SKM-1 (cell line): ENCODE data around the gene ARHGAP19.
A peak's percentile ranks its signal among the peaks of the same experiment; 100 is the strongest.
"Not testable (repeated sequence)": the region's sequence is repeated elsewhere in the genome, so short reads cannot be mapped to it uniquely, and the experiment has no call there.

Experiments used
- DNase-seq: peaks from one replicate; lab custom pipeline; 2025; ENCODE audit not compliant: unreplicated experiment; lab: John Stamatoyannopoulos, UW

ARHGAP19 gene

DNA sequence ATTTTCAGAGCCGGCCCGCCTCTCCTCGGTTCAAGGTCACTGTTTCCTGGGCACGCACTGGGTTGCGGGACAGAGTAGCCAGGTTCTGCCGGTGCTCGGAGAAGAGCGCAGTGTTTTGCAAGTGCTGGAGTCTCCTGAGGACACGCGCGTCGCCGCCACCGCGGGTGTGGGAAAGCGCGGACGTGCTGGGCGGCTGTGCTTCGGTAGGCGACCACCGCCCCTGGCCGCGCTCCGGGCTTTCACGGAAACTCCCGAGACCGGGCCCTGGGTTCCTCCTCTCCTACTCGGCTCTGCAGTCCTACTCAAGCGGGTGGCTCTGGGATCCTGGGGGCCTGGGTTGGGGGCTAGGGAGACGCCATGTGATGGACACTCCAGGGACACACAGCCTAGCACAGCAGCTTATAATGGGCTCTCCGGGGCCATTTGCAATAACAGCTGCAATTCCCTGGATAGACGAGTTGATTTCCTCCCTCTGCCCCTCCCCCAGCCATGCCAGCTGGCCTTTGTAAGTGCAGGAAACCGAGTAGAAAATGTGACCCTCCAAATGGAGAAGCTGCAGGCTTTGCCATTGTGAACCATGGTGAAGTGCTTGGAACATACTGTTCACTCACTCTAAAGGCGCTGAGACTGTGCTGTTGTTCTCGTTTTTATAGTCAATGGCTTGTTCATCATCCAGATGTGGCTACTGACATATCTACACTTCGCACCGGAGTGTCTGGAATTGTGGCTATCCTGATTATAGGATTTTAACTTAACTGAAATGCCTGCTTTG, 28.8 kb upstream of the ARHGAP19 start:
- peak; percentile 31 for DNase-seq

DNA sequence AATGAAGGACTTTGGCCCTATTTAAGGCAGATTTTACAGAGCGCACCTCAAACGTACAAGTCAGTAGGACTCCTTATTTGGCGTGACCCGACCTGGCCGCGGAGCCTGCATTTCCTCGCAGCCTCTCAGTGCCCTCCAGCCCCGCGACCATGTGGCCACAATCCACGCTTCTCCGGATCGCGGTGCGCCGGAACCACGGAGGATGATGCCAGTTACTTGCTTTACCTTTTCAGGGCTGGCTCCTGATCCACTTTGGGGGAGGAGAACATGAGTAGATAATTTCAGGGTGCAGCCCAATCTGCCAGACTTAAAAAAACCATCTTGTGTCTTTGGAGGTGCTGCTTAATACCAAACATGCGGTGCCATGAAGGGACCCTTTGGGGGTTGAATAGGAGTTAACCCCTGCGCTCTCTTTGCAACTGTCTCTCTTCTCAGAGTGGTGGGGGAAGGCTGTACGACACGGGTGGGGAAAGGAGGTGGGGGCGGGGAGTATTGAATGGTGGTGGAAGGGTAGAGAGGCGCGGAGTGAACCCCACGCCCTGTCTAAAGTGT, 28.1 kb upstream of the ARHGAP19 start:
- no peak for DNase-seq

DNA sequence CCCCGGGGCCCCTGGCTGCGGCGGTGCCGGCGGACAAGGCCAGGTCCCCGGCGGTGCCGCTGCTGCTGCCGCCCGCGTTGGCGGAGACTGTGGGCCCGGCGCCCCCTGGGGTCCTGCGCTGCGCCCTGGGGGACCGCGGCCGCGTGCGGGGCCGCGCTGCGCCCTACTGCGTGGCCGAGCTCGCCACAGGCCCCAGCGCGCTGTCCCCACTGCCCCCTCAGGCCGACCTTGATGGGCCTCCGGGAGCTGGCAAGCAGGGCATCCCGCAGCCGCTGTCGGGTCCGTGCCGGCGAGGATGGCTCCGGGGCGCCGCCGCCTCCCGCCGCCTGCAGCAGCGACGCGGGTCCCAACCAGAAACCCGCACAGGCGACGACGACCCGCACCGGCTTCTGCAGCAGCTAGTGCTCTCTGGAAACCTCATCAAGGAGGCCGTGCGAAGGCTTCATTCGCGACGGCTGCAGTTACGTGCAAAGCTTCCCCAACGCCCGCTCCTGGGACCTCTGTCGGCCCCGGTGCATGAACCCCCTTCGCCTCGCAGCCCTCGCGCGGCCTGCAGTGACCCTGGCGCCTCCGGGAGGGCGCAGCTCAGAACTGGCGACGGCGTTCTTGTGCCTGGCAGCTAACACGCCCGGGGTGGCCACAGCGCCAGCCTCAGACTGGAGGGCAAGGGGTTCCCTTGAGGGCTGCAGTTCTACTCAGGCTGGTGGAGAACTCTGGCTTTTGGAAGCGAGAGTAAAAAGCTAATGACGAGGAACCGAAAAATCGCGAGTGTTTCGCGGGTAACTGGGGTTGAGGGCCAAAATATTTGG, 27.4 kb upstream of the ARHGAP19 start:
- no peak for DNase-seq

GRCh38 chr10:97318772-97319651, 26.6 kb upstream of the ARHGAP19 start, which contains the start of gene FRAT1:
TSS of gene FRAT1 (plus strand) at chr10:97319271. CDS start at chr10:97319454, 183 bp downstream.
- DNase-seq: peak; percentile 57

GRCh38 chr10:97314671-97315070, 22.2 kb upstream of the ARHGAP19 start:
- DNase-seq: no peak

DNA sequence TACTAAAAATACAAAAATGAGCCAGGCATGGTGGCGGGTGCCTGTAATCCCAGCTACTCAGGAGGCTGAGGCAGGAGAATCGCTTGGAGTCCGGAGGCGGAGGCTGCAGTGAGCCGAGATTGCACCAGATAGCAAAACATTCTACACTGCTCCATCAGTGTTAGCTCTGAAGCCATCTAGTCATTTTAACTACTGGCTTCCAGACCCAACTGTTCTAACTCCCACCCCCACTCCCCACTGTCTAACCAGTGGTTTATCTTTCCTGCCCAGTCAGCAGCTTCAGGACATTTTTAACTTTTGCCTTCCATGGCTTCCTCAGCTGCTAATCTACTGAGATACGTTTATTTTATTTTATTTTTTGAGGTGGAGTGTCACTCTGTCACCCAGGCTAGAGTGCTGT, 20.5 kb upstream of the ARHGAP19 start:
- no peak for DNase-seq

DNA sequence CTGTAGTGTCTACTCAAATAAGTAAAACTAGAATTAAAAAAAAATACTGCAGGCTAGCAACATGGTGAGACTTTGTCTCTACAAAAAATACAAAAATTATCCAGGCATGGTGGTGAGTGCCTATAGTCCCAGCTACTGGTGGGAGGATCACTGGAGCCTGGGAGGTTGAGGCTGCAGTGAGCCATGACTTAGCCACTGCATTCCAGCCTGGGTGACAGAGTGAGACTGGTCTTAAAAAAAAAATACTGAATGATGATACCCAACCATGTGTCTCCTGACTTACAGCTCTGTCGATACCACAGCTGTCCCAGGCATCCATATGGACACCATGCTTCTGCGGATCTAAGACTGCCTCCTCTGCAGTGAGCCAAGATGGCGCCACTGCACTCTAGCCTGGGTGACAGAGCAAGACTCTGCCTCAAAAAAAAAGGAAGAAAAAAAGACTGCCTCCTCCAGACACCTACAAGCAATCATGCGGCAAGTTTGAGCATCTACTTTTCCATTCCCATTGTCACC, 18.7 kb upstream of the ARHGAP19 start:
- no peak for DNase-seq

- DNase-seq: no peak
Measured at GRCh38 chr10:97307866-97308780, 15.7 kb upstream of the ARHGAP19 start.

DNA sequence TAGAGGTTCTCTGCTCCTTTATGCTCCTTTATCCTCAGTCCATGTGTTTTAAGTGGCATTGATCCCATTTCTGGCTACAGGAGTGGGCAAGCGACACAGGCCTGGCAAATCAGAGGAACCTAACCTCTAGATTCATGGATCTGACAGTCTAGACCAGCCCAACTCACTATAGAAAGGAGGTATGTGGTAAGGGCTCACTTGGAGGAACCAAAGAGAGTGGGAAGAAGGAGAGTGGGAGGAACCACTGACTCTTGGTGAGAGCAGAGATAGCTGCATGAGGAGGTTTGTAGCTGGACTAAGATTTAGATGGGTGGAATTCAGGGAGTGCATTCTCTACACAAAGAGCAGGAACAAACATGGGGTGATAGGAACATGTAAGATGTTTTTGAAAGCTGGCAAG, 15.0 kb upstream of the ARHGAP19 start:
- no peak for DNase-seq

DNA sequence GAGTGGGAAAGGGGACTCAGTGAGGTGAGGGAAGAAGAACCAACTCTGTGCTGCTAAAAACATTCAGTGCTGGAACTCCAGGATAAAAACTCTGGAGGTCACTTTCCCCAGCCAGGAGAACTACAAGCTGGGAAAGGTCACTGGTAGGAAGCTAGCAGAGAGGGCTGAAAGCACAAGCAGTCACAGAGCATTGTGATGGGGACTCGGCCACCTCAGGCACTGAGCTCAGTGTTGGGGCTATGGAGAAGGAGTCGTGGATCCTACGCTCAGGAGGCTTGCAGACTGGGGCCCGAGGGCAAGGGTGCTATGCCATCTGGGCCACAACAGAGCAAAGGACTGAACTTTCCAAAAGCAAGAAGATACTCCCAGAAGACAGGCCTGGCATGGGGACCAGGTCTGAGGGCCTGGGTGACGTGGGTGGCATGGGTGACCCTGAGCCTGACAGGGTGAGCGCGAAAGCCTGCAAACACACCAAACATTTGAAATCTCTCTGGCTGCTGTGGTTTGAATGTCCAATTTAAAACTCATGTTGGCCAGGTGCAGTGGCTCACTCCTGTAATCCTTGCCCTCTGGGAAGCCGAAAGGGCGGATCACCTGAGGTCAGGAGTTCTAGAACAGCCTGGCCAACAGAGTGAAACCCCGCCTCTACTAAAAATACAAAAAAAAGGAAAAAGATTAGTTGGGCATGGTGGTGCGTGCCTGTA, 9.8 kb upstream of the ARHGAP19 start:
- DNase-seq: no peak

DNA sequence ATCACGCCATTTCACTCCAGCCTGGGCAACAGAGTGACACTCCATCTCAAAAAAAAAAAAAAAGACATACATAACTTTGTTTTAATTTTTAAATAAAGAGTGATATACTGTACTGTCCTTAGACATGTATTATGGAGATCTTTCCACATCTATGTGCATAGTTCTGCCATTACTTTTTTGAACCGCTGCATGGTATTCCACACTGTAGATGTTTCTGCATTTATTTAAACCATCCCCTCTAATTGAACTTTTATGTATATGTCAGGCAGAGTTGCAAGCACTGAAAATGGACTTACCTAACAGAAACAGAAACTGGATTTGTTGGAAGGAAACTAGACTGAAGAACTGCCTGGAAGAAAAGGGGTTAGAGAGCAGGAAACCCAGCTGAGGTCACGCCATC, 8.5 kb upstream of the ARHGAP19 start:
- DNase-seq: no peak

GRCh38 chr10:97298223-97298571, 5.8 kb upstream of the ARHGAP19 start:
- DNase-seq: no peak

GRCh38 chr10:97297556-97298222, 5.3 kb upstream of the ARHGAP19 start:
- DNase-seq: no peak

DNA sequence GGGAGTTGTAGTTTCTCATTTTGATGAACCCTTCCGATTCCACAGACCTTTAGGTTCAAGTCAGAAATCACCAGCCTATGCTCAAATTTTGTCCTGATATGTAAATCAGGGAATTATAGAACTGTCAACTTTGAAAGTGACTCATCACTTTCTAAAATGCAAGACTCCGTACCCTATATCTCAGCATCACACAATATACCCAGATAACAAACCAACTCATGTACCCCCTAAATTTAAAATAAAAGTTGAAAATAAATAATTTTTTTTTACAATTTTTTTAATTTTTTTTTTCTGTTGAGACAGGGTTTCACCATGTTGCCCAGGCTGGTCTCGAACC, 393 bp upstream of the ARHGAP19 start:
- DNase-seq: no peak

DNA sequence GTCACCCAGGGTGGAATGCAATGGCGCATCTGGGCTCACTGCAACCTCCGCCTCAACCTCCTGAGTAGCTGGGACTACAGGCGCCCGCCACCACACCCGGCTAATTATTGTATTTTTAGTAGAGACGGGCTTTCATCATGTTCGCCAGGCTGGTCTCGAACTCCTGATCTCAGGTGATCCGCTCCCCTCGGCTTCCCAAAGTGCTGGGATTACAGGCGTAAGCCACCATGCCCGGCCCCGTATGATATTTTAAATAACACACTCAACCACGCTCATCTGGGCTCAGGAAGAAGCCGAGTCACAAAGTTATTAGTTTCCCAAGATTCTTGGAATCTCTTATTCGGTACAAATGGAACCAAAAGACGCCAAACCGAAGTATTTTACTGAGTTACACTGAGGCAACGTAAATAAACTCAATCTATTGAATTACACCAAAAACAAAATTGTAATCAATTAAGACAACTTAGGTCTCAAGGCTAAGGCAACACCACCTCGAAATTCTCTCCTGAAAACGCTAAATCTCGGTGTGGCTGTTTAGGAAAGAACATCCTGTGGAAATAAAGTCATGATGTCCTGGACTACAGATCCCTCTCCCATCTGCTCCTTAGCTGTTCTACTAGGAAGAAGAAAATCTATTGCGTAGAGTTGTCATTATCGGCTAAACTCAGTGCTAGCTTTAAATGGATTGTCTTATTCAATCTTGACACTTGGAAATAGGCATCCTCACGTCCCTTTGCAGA, 910 bp downstream of the ARHGAP19 start:
- DNase-seq: no peak

GRCh38 chr10:97290576-97291356, 1.7 kb downstream of the ARHGAP19 start:
- DNase-seq: not testable (repeated sequence)

GRCh38 chr10:97290076-97290475, 2.4 kb downstream of the ARHGAP19 start:
- not testable (repeated sequence) for DNase-seq
